SH-SY5Y (cell line): ENCODE data around the gene STYK1.

Source experiments
- GATA2 ChIP-seq: IDR thresholded peaks from 2 replicates; pipeline ENCODE4 v1.6.1; 2011; ENCODE audit warnings: mild to moderate bottlenecking, low read depth, low read length
- GATA3 ChIP-seq: IDR thresholded peaks from 2 replicates; pipeline ENCODE4 v1.6.1; 2011; ENCODE audit warnings: low read depth, mild to moderate bottlenecking, low read length, moderate library complexity

DNA sequence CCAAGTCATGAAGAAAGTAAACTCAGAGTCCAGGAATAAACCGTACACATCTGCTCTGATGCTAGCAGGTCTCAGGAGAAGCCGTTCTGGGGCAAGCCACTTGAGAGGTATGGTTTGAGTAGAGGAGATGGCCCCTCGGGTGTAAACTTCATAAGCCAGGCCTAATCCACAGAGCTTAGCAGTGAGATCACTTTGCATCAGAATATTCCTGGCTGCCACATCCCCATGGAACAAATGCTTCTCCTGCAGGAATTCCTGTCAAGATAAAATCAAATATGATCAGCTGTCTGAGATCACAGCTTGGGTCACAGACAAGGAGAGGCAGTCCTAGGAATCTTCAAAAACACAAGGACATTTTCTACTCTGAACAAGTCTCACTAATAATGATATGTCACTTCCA lies 49.2 kb downstream of the STYK1 start:
- TF ChIP-seq GATA2 = no peak
- no peak for TF ChIP-seq GATA3
